Hematopoietic multipotent progenitor cell treated with erythropoietin and hydrocortisone succinate and interleukin-3 and kit ligand, for 15 days (in vitro differentiated cells): ENCODE measurements around the gene FOXC2.
A peak's percentile ranks its signal among the peaks of the same experiment; 100 is the strongest.

ENCODE experiments used
- DNase-seq: peaks from one replicate; pipeline ENCODE4 v3.0.0-alpha.2; 2015; ENCODE audit warnings: low spot score

FOXC2 gene

GRCh38 chr16:86533076-86533475 lies 33.6 kb upstream of the FOXC2 start:
- DNase-seq = no peak

- DNase-seq = no peak
These were observed 32.8 kb upstream of the FOXC2 start for GRCh38 chr16:86533767-86534351.

DNA sequence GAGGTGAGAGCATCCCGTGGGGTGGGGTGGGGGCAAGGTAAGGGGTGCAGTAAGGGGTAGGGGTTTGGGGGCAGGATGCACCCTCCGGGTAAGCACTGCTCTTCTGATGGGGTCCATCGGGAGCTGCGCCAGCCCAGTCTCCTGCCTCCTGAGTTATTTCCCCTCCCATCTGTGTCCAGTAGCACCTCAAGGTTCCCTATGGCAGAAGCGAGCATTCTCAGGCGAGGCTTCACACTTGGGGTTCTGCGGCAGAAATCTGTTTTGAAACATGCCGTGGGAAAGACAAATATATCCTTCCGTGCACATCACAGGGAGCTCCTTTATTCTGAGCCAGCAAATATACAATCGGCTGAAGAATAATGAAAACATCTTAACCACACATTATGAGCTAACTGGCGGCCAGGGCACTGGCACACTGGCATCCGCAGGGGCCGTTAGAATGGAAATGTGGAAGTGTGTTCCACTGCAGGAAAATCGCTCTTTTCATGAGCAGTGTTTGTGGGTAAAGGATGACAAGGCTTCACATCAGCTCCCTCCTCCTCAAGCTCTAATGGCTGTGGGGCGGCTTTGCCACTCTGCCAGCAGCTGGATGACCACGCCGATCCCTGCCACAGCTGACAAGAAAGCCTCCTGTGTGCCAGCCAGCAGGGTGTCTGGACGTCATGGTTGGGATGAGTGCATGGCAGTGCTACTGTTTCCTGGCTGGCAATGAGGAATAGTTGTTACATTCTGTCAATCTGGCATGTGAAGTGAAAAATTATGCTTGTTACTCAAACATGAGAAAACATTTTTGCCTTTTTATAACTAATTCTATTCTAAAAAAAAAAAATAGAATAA lies 31.6 kb upstream of the FOXC2 start:
- no peak for DNase-seq

GRCh38 chr16:86536621-86537020 lies 30.0 kb upstream of the FOXC2 start:
- no peak for DNase-seq

DNA sequence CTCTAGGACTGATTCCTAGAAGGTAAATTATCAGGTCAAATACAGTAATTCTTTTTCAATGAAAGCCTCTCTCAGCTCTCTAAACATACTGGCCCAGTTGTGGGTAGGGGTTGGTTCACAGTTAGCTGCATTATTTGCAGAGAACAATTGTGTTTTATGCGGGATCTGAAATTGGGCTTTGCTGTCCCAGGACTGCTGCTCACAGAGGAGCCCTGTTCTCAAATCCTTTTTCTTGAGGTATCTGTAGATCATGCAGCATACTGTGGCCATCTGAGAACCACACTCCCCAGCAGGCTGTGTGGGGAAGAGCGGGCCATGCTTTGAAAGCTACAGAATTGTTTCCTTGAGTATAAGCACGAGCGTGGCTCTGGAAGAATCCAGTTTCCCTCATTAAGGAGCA lies 29.1 kb upstream of the FOXC2 start:
- no peak for DNase-seq

DNA sequence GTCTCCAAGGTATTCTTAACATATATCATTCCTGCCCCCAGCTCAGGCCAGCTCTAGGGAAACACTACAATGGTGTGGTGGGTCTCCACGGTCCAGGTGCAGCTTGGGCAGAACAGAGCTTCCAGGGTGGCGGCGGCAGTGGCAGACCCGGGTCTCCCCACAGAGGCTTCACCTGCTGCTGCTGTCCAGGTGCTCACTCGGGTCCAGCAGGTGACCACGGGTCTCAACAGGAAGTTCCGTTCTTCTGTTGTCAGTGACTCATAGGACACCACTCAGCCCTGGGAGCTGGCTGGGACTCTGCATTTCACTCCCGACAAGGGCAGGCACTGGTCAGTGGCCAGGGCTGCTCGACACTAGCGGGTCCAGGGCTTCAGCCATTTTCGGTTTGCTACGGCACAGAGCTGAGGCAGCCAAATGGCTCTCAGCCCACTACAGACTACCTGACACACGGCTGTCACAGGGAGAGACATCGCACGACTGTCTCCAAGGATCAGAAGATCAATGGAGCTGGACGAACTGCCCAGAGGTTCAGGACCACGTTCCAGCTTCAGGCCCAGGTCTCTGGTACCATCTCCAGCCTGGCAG lies 28.3 kb upstream of the FOXC2 start:
- DNase-seq = no peak

GRCh38 chr16:86540894-86541293 lies 25.7 kb upstream of the FOXC2 start:
- no peak for DNase-seq

DNA sequence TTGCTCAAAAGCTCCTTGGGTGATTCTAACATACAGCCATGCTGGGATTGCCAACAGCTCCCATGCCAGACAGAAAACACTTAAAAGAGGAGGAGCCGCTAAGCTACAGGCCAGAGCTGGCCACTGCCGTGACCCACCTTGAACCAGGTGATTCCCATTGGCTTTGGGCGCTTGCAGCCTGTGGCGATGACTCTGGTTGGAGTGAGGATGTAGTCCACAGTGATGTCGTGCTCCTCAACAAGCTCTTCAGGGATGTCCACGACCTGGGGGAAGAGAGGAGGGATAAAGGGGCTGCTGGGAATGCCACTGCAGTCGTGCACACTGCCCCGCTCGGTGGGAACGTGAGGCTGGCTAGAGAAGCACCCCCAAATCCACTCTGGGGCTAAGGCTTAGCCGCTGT lies 25.1 kb upstream of the FOXC2 start:
- no peak for DNase-seq

DNA sequence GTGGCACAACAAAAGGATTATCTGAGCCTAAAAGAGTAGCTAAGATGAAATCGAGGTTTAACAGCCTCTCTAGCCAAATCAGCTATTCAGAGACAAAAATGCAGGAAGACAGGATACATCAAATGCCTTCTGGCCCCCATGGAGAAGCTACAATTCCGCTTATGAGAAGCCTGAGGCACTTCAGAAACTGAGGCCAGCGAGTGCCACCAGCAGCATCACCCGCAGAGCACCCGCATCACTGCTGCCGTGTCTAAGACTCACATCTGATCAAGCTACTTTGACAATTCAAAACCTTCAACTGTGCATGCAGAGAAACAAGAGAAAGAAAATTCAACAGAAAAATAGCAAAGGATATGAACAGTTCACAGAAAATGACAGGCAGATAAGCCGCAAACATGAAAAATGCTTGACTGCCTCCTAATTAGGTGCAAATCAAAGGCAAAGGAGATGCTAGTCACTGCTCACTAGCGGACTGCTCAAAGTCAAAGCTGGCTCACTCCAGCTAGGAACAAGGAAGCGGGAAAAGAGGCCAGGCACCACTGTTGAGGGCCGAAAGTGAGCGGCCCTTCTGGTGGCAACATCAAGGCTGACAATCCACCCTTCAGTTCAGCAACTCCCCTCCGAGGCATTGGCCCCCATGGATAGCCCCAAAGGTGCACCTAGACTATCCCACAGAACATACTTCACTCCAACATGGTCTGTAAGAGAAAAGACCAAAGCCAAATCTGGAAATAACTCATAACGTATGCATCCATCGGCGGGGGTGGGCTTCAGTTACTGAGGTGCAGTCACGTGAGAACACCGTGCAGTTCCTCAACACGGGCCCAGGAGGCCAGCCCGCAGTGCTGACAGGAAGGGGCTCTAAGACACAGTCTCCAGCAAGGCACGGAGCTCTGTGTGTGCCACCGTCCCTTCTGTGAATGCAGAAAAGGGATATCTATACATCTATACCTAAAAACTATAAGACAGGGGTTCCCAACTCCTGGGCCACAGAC lies 23.6 kb upstream of the FOXC2 start:
- no peak for DNase-seq

DNA sequence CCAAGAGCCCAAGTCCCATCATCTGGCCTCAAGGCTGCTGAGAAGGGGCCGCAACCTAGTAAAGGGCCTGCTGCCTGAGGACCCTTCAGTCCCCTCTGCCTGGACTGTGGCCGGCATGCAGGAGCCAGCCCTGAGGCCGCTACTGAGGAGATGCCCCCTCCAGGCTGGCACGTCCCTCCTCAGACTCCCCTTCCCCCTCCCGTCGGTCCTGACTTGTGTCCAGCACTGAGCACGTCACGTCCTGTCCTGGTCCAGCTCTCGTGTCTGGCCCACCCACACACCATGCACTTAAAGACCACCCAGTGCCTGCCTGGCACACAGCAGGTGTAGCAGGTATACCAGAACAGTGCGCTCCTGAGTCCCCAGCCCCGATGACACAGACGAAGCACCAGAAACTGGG lies 21.1 kb upstream of the FOXC2 start:
- DNase-seq = no peak

DNA sequence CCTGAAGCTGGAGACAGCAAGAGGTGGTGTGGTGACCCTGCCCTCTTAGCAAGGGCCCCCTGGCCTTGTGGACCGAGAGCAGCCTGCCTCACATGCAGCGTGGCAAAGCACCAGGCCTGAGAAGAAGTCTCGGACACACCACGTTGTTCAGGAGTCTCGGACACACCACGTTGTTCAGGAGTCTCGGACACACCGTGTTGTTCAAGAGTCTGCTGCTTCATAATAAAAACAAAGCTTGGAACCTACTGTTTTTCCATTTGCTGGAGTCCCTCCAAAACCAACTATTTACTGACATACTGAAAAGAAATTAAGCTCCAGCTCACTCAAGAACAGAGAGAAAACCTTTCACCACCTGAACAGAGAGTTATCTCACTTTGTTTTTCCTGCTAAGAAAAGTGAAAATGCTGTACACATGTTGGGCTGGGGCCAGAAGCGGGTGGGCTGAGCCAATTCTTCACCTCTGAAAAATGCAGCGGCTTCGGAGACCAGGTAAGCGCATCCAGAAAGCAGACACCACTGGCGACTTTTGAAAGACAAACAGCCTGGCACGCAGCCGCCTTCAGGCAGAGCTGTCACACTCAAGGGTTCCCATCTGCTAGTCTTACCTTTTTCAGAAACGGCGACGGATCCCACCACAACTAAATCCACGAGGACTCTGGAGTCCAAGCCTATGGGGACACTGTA lies 20.5 kb upstream of the FOXC2 start:
- DNase-seq = no peak

DNA sequence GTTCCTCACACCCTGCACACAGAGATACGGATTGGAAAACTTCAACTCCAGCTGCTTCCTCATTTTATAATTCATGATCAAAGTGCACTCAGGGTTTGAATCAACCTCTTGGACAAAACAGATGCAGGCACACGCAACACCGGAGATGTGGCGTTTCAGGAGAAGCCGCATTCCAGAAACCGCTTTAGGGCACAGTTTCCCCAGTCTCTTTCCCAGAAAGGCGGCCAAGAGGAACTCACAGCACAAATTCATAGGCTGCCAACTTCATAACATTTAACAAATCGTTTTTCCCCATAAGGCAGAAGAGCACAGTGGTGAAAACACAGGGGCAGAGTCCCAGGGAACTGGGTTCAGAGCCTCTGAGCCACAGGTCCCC lies 20.0 kb upstream of the FOXC2 start:
- DNase-seq = no peak

- no peak for DNase-seq
These were observed 19.3 kb upstream of the FOXC2 start for GRCh38 chr16:86547286-86547685.

GRCh38 chr16:86549076-86549892 lies 17.3 kb upstream of the FOXC2 start:
- no peak for DNase-seq

- DNase-seq = no peak
These were observed 16.8 kb upstream of the FOXC2 start for GRCh38 chr16:86549893-86550190.

DNA sequence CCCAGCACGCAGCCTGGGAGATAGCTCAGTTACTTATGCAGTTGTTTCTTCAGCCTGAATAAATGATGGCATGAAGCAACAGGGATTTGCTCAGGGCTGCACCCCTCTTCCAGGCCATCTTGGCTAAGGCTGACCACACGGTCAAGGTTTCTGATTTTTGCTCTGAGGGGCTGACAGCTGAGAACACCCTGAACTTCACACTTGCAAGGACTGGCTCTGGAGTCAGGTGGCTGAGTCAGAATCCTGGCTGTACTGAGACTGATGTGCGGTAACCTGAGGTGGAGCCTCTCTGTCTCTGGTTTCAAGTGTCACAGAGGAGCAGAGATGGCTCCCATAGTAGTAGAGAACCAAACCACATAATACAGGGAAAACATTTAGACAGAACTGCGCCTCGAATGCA lies 16.3 kb upstream of the FOXC2 start:
- no peak for DNase-seq

DNA sequence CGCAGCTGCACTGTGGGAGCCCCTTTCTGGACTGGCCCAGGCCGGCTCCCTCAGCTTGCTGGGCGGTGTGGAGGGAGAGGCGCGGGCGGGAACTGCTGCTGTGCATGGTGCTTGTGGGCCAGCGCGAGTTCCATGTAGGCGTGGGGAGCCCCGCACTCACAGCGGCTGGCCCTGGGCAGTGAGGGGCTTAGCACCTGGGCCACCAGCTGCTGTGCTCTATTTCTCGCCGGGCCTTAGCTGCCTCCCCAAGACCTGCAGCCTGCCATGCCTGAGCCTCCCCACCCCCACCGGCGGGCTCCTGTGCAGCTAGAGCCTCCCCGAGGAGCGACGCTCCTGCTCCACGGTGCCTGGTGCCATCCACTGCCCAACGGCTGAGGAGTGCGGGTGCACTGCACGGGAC lies 13.3 kb upstream of the FOXC2 start:
- no peak for DNase-seq

GRCh38 chr16:86554599-86554916 lies 12.1 kb upstream of the FOXC2 start:
- peak; percentile 7 for DNase-seq

GRCh38 chr16:86554917-86555703 lies 11.5 kb upstream of the FOXC2 start, which contains the start of gene MTHFSD:
Gene MTHFSD (minus strand): TSS chr16:86555235. CDS start chr16:86555184, 51 bp downstream.
- DNase-seq = peak; percentile 92

DNA sequence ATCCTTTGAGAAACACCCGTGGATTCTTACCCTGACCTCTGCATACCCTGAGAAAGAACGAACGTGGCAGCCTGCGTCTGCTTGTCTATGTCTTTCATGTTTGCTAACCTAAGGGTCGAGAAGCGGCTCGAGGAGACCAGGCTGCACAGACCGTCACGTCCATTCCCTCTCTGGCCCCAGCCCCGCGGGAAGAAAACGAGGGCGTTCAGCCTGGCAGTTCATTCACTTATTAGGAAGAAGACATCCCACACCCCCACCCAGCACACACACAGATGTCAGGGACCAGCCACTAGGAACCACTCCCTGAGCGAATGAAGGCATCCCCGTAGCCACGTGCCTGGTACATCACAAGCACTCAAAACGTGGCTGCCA lies 10.9 kb upstream of the FOXC2 start:
- no peak for DNase-seq
